ENCODE data around the gene KCNH2. TPM values are rescaled to one million over a fixed set of nuclear protein-coding genes. Genes with fewer than 3 reads are reported as not detected.

The KCNH2 gene
- total and polyA plus RNA-seq, 4 donors, result 0.23 to 2.4 (median 0.64) TPM

GRCh38 chr7:150942001-150942590 lies 36.0 kb downstream of the KCNH2 start:
- intact Hi-C loops (cut with DNase I), result no loop called here
- Histone ChIP-seq H3K4me1 (ENCODE audit: control insufficient read depth in 1 of 2, insufficient read depth in 2 of 2, low read length in 2 of 2) (no peaks in the 10 kb centered on the region), H3K27me3 (ENCODE audit: control insufficient read depth in 1 of 2, insufficient read depth in 2 of 2, low read length in 1 of 2) (no peaks in the 10 kb centered on the region), H3K36me3 (ENCODE audit: control insufficient read depth in 1 of 2, insufficient read depth in 2 of 2, low read length in 1 of 2) (no peaks in the 10 kb centered on the region), H3K4me3 (ENCODE audit: low read length in 2 of 2) (no peak overlapping the region), H3K9me3 (ENCODE audit: control insufficient read depth, low read length) (no peaks in the 10 kb centered on the region), H3K27ac (ENCODE audit: low read depth in 1 of 2, low read length in 2 of 2) (no peak overlapping the region)
- DNase-seq, result peak in 1 of 2 donors; percentile 62
- ATAC-seq (ENCODE audit: low FRiP score), result no peak
- WGBS, 2 donors, result 50 to 52% methylated on average over 14 of the region's 14 CpGs

GRCh38 chr7:150941351-150942000 lies 36.6 kb downstream of the KCNH2 start:
- intact Hi-C loops (cut with DNase I), result no loop called here
- Histone ChIP-seq H3K4me1 (ENCODE audit: control insufficient read depth in 1 of 2, insufficient read depth in 2 of 2, low read length in 2 of 2) (no peaks in the 10 kb centered on the region), H3K27me3 (ENCODE audit: control insufficient read depth in 1 of 2, insufficient read depth in 2 of 2, low read length in 1 of 2) (no peaks in the 10 kb centered on the region), H3K27ac (ENCODE audit: low read depth in 1 of 2, low read length in 2 of 2) (no peak overlapping the region), H3K9me3 (ENCODE audit: control insufficient read depth, low read length) (no peaks in the 10 kb centered on the region), H3K36me3 (ENCODE audit: control insufficient read depth in 1 of 2, insufficient read depth in 2 of 2, low read length in 1 of 2) (no peaks in the 10 kb centered on the region), H3K4me3 (ENCODE audit: low read length in 2 of 2) (no peak overlapping the region)
- peak in 1 of 2 donors; percentile 55 for DNase-seq
- whole genome bisulfite sequencing, 2 donors, result 88 to 94% methylated on average over 15 of the region's 15 CpGs
- ATAC-seq (ENCODE audit: low FRiP score), result no peak

GRCh38 chr7:150940431-150941102 lies 37.6 kb downstream of the KCNH2 start:
- Histone ChIP-seq H3K9me3 (ENCODE audit: control insufficient read depth, low read length) (no peaks in the 10 kb centered on the region), H3K36me3 (ENCODE audit: control insufficient read depth in 1 of 2, insufficient read depth in 2 of 2, low read length in 1 of 2) (no peaks in the 10 kb centered on the region), H3K4me3 (ENCODE audit: low read length in 2 of 2) (no peak overlapping the region), H3K27me3 (ENCODE audit: control insufficient read depth in 1 of 2, insufficient read depth in 2 of 2, low read length in 1 of 2) (no peaks in the 10 kb centered on the region), H3K27ac (ENCODE audit: low read depth in 1 of 2, low read length in 2 of 2) (no peak overlapping the region), H3K4me1 (ENCODE audit: control insufficient read depth in 1 of 2, insufficient read depth in 2 of 2, low read length in 2 of 2) (no peaks in the 10 kb centered on the region)
- intact Hi-C loops (cut with DNase I), result no loop called here
- DNase-seq, result peak in 1 of 2 donors; percentile 36
- no peak for ATAC-seq (ENCODE audit: low FRiP score)
- WGBS, 2 donors, result 82 to 88% methylated on average over 11 of the region's 11 CpGs

GRCh38 chr7:150939466-150939865 lies 38.7 kb downstream of the KCNH2 start:
- ATAC-seq (ENCODE audit: low FRiP score) (no peak), DNase-seq (no peak)
- H3K27me3 ChIP-seq (ENCODE audit: control insufficient read depth in 1 of 2, insufficient read depth in 2 of 2, low read length in 1 of 2), result no peaks in the 10 kb centered on the region
- H3K36me3 ChIP-seq (ENCODE audit: control insufficient read depth in 1 of 2, insufficient read depth in 2 of 2, low read length in 1 of 2), result no peaks in the 10 kb centered on the region
- no peak overlapping the region for H3K27ac ChIP-seq (ENCODE audit: low read depth in 1 of 2, low read length in 2 of 2)
- no peaks in the 10 kb centered on the region for H3K9me3 ChIP-seq (ENCODE audit: control insufficient read depth, low read length)
- H3K4me1 ChIP-seq (ENCODE audit: control insufficient read depth in 1 of 2, insufficient read depth in 2 of 2, low read length in 2 of 2), result no peaks in the 10 kb centered on the region
- no peak overlapping the region for H3K4me3 ChIP-seq (ENCODE audit: low read length in 2 of 2)
- intact Hi-C loops (cut with DNase I), result no loop called here

GRCh38 chr7:150939052-150939451 lies 39.1 kb downstream of the KCNH2 start:
- H3K4me1 ChIP-seq (ENCODE audit: control insufficient read depth in 1 of 2, insufficient read depth in 2 of 2, low read length in 2 of 2), result no peaks in the 10 kb centered on the region
- no peaks in the 10 kb centered on the region for H3K36me3 ChIP-seq (ENCODE audit: control insufficient read depth in 1 of 2, insufficient read depth in 2 of 2, low read length in 1 of 2)
- intact Hi-C loops (cut with DNase I), result no loop called here
- ATAC-seq (ENCODE audit: low FRiP score) (no peak), DNase-seq (peak in 1 of 2 donors; percentile 31)
- no peaks in the 10 kb centered on the region for H3K9me3 ChIP-seq (ENCODE audit: control insufficient read depth, low read length)
- H3K27me3 ChIP-seq (ENCODE audit: control insufficient read depth in 1 of 2, insufficient read depth in 2 of 2, low read length in 1 of 2), result no peaks in the 10 kb centered on the region
- no peak overlapping the region for H3K27ac ChIP-seq (ENCODE audit: low read depth in 1 of 2, low read length in 2 of 2)
- H3K4me3 ChIP-seq (ENCODE audit: low read length in 2 of 2), result no peak overlapping the region
- WGBS, 2 donors, result 83 to 97% methylated on average over 2 of the region's 2 CpGs

GRCh38 chr7:150938566-150938965 lies 39.6 kb downstream of the KCNH2 start:
- ATAC-seq (ENCODE audit: low FRiP score) (no peak), DNase-seq (no peak)
- intact Hi-C loops (cut with DNase I), result no loop called here
- no peak overlapping the region for H3K4me3 ChIP-seq (ENCODE audit: low read length in 2 of 2)
- H3K9me3 ChIP-seq (ENCODE audit: control insufficient read depth, low read length), result no peaks in the 10 kb centered on the region
- H3K36me3 ChIP-seq (ENCODE audit: control insufficient read depth in 1 of 2, insufficient read depth in 2 of 2, low read length in 1 of 2), result no peaks in the 10 kb centered on the region
- 73 to 74% methylated on average over 4 of the region's 4 CpGs for WGBS, 2 donors
- H3K27me3 ChIP-seq (ENCODE audit: control insufficient read depth in 1 of 2, insufficient read depth in 2 of 2, low read length in 1 of 2), result no peaks in the 10 kb centered on the region
- no peaks in the 10 kb centered on the region for H3K4me1 ChIP-seq (ENCODE audit: control insufficient read depth in 1 of 2, insufficient read depth in 2 of 2, low read length in 2 of 2)
- no peak overlapping the region for H3K27ac ChIP-seq (ENCODE audit: low read depth in 1 of 2, low read length in 2 of 2)

- DNase-seq (peak in 1 of 2 donors; percentile 74), ATAC-seq (ENCODE audit: low FRiP score) (peak; percentile 10)
- Histone ChIP-seq H3K27ac (ENCODE audit: low read depth in 1 of 2, low read length in 2 of 2) (no peak overlapping the region), H3K4me3 (ENCODE audit: low read length in 2 of 2) (no peak overlapping the region), H3K27me3 (ENCODE audit: control insufficient read depth in 1 of 2, insufficient read depth in 2 of 2, low read length in 1 of 2) (no peaks in the 10 kb centered on the region), H3K9me3 (ENCODE audit: control insufficient read depth, low read length) (no peaks in the 10 kb centered on the region), H3K36me3 (ENCODE audit: control insufficient read depth in 1 of 2, insufficient read depth in 2 of 2, low read length in 1 of 2) (no peaks in the 10 kb centered on the region), H3K4me1 (ENCODE audit: control insufficient read depth in 1 of 2, insufficient read depth in 2 of 2, low read length in 2 of 2) (no peaks in the 10 kb centered on the region)
- 5 to 6% methylated on average over 15 of the region's 15 CpGs for WGBS, 2 donors
- intact Hi-C loops (cut with DNase I), result no loop called here
These were observed 40.1 kb downstream of the KCNH2 start for GRCh38 chr7:150937848-150938561.

GRCh38 chr7:150936018-150936417 lies 42.1 kb downstream of the KCNH2 start:
- Histone ChIP-seq H3K27ac (ENCODE audit: low read depth in 1 of 2, low read length in 2 of 2) (no peak overlapping the region), H3K27me3 (ENCODE audit: control insufficient read depth in 1 of 2, insufficient read depth in 2 of 2, low read length in 1 of 2) (no peaks in the 10 kb centered on the region), H3K36me3 (ENCODE audit: control insufficient read depth in 1 of 2, insufficient read depth in 2 of 2, low read length in 1 of 2) (no peaks in the 10 kb centered on the region), H3K4me1 (ENCODE audit: control insufficient read depth in 1 of 2, insufficient read depth in 2 of 2, low read length in 2 of 2) (no peaks in the 10 kb centered on the region), H3K9me3 (ENCODE audit: control insufficient read depth, low read length) (no peaks in the 10 kb centered on the region), H3K4me3 (ENCODE audit: low read length in 2 of 2) (no peak overlapping the region)
- DNase-seq (no peak), ATAC-seq (ENCODE audit: low FRiP score) (no peak)
- WGBS, 2 donors, result 95% methylated on average over 9 of the region's 9 CpGs
- intact Hi-C loops (cut with DNase I), result no loop called here
